Central memory CD4-positive, alpha-beta T cell (primary cell): Measurements from ENCODE around the gene ELAVL2.
"Not testable (repeated sequence)": the region's sequence is repeated elsewhere in the genome, so short reads cannot be mapped to it uniquely, and the experiment has no call there.

Experiments
- DNase-seq: peaks from one replicate; pipeline ENCODE4 v3.0.0; 2022

Gene ELAVL2

GRCh38 chr9:23769307-23769935, 56.6 kb downstream of the ELAVL2 start:
- no peak for DNase-seq

DNA sequence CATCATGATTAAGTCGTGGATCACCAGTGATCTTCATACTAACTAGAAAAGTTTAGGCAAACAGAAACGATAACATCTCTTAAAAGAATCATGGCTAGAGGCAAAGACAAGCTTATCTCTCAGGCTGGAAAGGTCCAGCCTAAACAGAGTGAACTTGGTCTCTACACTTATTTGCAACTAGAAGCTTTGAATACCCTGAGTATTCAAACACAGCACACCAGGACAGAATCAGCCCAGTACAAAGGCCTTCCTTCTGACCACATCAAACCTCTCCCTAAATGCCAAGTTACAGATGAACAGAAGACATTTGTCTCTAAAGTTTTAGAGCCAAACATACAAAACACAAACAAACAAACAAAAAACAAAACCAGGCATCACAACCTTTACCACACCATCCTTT, 57.2 kb downstream of the ELAVL2 start:
- no peak for DNase-seq

DNA sequence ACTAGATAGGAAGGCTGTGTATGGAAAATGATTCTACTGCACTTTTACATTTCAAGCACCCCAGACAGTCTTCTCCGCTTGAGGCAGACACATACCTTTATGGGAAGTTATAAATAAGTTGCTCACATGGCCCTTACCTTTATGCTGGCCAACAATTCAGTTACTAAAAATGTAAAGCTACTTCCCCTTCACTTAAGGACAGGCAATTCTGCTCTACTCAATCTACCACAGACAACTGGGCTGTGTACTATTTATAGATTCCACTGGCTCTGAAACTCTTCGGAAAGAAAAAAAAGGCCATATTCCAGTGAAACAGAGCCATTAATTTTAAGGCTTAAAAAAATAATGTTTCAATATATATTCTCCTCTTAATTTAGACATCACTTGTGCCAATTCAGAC, 59.4 kb downstream of the ELAVL2 start:
- DNase-seq = no peak

GRCh38 chr9:23765561-23765960, 60.5 kb downstream of the ELAVL2 start:
- no peak for DNase-seq

DNA sequence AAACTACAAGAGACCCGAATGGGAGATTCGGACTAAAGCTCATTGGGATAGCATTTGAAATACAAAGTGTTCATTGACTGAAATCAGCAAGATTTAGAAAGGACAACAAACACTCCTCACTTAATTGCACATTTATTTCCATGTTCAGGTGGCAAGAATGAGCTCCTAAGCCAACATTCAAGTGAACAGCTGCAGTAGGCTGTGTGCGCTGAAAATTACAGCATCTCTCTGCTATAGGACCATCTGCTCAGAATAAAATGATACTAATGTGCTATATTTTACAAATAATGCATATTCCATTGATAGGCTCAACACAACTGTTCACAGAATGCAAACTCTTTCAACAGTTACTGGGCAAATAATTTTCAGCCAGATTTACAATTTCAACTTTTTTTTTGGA, 61.8 kb downstream of the ELAVL2 start:
- DNase-seq = no peak

GRCh38 chr9:23754551-23754950, 71.5 kb downstream of the ELAVL2 start:
- no peak for DNase-seq

- DNase-seq = no peak
These were observed 73.2 kb downstream of the ELAVL2 start for GRCh38 chr9:23752859-23753258.

GRCh38 chr9:23751633-23752032, 74.4 kb downstream of the ELAVL2 start:
- DNase-seq = no peak

- DNase-seq = no peak
These were observed 75.2 kb downstream of the ELAVL2 start for GRCh38 chr9:23750808-23751207.

DNA sequence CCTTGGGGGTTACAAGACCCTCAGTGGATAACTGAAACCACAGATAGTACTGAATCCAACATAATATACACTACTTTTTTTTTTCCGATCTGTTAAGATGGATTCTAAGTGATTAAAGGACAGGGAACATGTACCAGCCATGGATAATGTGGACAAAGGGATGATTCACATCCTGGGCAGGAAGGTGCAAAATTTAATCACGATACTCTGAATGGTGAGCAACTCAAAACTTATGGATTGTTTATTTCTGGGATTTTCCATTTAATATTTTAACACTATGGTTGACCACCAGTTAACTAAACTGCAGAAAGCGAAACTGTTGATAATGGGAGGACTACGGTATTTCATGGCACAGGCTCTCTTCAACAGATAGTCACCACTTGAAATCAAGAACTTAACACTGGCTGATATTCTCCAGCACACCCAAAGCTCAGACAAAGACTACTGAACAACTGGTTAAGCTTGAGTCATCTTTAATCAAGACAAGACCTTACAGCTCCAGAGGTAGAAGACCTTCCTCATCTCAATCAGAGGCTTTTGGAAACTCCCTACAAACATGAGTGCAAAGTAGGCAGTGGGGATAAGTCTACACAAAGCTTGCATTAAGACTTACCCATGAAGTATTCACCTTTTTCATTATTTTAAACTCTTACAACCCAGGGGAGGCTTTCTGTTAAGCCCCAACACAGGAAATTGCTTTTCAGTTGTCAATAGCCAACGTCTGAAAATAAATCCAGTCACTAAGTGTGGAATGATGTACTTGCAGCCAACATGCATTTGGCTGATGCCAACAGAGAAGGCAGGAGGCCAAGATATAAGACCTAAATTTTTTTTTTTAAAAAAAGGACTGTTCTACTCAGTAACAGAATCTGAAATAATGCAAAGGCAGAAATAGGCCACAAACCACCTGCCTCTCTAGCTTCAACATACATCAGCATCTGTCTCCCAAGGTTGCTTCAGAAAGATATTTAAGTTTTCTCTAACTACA, 78.7 kb downstream of the ELAVL2 start:
- no peak for DNase-seq

- no peak for DNase-seq
These were observed 79.7 kb downstream of the ELAVL2 start for GRCh38 chr9:23746317-23746716.

GRCh38 chr9:23743036-23743435, 83.0 kb downstream of the ELAVL2 start:
- DNase-seq = no peak

DNA sequence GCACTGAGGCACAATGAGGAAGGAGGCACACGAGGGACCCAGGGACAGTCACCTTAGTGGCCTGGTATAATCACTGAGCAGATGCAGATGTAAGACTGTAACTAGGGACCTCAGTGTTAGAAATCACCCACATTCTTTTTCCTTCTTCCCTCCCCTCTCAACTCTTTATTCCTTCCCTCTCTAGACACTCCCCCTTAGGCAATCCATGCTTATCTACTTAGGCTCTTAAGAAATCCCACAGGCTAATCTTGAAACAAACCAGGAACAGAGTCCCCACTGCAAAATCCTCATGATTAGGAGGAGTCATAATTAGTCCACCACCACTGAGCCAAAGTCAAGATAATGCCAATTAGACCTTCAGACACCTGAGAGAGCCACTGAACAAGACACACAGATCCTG, 84.7 kb downstream of the ELAVL2 start:
- no peak for DNase-seq

DNA sequence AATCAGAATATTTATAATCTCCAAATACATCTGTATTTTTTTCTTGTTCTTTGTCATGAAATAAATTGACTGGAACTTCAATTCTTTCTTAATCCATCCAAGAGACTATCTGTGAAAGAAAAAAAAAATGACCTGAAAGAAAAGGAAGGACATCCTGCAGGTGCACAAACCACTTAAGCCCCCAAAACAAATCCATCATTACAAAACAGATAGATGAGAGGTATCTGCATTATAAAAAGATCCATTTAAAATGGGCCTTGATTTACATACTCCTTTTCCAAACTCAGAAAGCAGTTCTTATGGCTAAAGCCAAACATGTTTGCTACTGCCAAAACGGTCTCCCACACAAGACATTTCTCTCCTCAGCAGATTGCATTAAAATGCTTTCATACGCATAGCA, 85.5 kb downstream of the ELAVL2 start:
- DNase-seq = no peak

GRCh38 chr9:23739753-23740152, 86.3 kb downstream of the ELAVL2 start:
- DNase-seq = no peak

DNA sequence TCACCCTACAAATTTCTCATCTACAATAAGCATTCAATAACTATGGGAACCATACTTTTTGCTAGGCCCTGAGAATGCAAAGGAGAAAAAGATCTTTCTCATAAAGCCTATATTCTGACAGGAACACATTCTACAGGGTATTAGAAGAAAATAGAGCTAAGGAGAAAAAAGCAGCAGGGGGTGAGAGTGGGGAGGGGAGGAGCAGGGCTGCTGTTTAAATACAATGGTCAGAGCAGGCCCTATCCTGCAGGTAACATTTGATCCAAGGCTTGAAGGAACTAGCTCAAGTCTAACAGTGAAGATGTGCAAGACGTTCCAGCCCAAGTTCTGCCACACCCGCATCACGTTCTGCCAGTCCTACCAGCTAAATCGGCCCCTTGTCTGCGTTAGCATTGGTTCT, 89.7 kb downstream of the ELAVL2 start:
- DNase-seq = no peak

DNA sequence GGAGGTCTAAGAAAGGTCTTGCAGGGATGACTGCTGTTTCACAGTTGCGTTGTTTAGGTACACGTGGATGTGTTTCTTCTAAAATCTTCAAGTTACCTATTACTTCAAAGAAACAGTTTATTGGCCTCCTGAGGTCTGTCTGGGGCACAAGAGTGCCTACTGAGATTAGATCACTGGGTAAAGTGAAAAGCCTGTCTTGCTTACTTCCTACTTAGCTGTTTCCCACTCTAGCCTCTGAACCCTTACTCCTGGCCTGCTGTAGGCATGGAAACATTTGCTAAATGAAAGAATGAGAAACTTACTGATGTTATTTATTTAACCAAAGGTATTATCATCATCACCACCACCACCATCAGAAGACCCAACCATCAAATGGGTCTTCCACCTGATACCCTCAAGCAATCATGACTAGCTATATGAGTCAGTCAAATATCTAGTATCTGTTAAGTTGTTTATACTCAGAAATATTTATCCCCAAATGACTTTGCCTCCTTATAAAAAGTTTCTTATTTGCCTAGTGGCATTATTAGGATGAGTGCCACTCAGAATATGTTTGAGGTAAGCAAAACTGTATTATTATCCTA, 92.5 kb downstream of the ELAVL2 start:
- no peak for DNase-seq

DNA sequence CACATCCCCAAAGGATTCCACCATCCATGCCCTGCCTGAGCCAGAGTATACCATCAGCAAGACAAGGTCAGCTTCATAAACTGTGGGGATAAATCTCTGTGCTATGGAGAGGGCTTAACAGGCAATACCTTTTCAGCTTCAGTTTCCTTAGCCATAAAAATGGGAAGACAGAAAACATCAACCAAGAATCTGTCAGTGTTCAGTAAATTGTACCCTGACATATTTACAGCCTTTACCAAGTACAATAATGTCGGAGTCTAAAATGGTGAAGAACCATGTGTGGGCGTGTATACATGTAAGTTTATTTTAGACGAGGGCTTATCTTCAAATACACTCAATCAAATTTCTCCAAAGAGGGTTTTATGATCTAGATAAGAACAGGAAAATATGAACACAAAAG, 94.7 kb downstream of the ELAVL2 start:
- no peak for DNase-seq

- DNase-seq = no peak
These were observed 95.7 kb downstream of the ELAVL2 start for GRCh38 chr9:23730364-23730763.

GRCh38 chr9:23728736-23729135, 97.3 kb downstream of the ELAVL2 start:
- DNase-seq = no peak

DNA sequence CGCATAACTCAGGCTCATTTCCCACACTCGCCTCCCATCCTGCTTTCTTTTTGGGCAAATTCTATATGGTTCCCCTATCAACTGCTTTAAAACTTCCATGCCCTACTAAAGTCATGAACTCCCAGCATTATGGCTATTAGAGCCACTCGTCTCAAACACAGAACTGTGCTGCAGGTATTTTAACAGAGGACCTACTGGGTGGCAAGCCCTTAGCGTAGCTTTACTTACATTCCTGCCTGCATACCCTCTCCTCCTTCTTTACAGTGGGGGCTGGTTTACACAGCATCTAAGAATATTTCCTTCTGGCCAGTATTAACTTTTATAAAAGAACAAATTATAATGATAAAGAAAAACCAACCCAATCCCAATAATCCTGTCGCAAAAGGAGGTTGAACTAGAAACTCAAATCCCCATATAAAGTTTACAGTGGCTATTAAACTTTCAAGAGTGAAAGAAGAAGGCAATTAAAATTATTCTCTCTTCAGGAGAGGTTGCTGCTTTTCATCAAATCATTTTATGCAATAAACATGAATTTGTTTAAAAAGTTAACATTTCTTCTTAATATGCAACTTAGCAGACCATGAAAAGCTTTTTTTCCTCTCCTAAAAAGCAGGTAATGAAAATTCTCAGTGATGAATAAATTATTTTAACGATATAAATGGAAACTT, 100.6 kb downstream of the ELAVL2 start:
- no peak for DNase-seq

- no peak for DNase-seq
These were observed 102.4 kb downstream of the ELAVL2 start for GRCh38 chr9:23723672-23724071.

DNA sequence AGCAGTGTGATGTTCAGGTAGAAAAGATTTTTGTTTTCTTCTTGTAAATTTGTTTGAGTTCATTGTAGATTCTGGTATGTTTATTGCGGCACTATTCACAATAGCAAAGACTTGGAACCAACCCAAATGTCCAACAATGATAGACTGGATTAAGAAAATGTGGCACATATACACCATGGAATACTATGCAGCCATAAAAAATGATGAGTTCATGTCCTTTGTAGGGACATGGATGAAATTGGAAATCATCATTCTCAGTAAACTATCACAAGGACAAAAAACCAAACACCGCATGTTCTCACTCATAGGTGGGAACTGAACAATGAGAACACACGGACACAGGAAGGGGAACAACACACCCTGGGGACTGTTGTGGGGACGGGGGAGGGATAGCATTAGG, 103.0 kb downstream of the ELAVL2 start:
- not testable (repeated sequence) for DNase-seq
